EH (cell line): ENCODE results near the gene NELFA.
"Not testable (repeated sequence)": the region's sequence is repeated elsewhere in the genome, so short reads cannot be mapped to it uniquely, and the experiment has no call there.

ENCODE experiments used
- DNase-seq: peaks from one replicate; pipeline ENCODE4 v3.0.0-alpha.2; 2015; ENCODE audit warnings: low read depth

Gene NELFA

DNA sequence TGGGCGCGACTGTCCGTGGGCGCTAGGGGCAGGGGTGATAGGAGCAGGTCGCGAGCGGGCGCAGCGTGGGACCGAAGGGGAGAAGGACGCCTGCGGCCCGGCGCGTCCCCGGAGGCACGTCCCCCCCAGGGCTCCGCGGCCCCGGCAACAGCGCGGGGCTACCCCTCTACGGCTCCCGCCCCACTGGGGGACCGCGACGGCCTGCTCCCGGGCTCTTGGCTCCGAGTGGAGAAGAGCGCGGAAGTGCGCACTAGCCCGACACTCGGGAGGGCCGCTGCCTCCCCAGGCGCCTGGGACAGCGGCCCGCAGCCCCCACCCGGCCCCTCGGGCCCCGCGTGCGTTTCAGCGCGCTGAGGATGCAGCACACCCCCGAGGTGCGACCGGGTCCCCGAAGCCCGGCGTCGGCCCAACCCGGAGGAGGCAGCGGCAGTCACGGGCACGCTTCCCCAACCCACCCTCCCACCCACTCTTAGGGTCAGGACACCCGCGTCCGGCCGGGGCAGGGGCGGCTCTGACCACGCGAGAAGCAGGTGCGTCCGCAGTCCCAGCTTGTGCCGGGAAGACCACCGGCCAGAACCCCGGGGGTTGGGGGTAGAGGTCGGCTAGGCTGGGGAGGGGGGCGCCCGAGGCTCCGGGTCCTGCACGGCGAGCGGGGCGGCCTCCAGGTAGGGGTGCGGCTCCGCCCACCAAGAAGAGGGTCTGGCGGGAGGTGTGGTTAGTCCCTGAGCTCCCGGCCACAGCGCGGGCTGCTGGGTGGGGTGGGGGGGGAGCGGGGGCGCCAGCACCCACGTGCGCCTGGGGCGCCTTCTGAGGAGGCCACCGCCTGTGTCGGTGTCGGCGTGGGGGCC, 31.8 kb upstream of the NELFA start:
- DNase-seq, result no peak

- no peak for DNase-seq
Measured at GRCh38 chr4:2036866-2037265, 28.1 kb upstream of the NELFA start.

- DNase-seq, result no peak
Measured at GRCh38 chr4:2036327-2036726, 27.6 kb upstream of the NELFA start.

DNA sequence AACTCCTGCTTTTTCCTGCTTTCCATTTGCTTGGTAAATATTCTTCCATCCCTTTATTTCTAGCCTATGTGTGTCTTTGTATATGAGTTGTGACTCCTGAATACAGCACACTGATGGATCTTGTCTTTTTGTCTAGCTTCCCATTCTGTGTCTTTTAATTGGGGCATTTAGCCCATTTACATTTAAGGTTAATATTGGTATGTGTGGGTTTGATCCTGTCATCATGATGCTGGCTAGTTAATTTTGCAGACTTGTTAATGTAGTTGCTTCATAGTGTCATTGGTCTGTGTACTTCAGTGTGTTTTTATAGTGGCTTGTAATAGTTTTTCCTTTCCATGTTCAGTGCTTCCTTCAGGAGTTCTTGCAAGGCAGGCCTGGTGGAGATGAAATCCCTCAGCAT, 22.4 kb upstream of the NELFA start:
- not testable (repeated sequence) for DNase-seq

DNA sequence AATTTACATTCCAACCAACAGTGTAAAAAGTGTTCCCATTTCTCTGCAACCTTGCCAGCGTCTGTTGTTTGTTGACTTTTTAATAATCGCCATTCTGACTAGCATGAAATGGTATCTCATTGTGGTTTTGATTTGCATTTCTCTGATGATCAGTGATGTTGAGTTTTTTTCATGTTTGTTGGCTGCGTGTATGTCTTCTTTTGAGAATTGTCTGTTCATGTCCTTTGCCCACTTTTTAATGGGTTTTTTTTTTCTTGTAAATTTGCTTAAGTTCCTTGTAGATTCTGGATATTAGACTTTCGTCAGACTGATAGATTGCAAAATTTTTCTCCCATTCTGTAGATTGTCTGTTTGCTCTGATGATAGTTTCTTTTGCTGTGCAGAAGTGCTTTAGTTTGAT, 18.3 kb upstream of the NELFA start:
- peak; percentile 38 for DNase-seq

DNA sequence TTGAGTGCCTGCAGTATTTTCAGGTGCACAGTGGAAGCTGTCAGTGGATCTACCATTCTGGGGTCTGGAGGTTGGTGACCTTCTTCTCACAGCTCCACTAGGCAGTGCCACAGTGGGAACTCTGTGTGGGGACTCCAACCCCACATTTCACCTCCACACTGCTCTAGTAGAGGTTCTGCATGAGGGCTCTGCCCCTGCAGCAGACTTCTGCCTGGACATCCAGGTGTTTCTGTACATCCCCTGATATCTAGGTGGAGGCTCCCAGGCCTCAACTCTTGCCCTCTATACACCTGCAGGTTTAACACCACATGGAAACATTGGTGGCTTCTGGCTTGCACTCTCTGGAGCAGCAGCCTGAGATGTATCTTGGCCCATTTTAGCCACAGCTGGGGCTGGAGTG, 17.0 kb upstream of the NELFA start:
- no peak for DNase-seq

DNA sequence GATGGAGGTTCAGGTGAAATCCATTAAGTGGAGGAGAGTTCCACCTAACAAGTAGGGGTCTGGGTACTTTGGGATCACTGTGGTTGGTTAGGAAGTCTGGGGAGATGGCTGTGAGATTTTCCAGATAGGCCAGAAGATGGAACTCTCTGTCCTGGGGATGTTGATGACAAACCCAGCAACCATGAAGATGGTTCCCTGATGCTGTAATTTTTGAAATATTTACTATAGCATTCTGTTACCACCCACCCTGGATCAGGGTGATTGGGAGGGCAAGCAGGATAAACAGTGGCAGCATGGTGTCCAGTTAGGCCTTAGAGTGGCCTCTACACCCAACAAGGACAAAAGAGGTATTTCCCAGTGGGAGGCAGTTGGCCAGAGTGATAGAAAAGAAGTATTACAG, 15.9 kb upstream of the NELFA start:
- DNase-seq, result peak; percentile 51

DNA sequence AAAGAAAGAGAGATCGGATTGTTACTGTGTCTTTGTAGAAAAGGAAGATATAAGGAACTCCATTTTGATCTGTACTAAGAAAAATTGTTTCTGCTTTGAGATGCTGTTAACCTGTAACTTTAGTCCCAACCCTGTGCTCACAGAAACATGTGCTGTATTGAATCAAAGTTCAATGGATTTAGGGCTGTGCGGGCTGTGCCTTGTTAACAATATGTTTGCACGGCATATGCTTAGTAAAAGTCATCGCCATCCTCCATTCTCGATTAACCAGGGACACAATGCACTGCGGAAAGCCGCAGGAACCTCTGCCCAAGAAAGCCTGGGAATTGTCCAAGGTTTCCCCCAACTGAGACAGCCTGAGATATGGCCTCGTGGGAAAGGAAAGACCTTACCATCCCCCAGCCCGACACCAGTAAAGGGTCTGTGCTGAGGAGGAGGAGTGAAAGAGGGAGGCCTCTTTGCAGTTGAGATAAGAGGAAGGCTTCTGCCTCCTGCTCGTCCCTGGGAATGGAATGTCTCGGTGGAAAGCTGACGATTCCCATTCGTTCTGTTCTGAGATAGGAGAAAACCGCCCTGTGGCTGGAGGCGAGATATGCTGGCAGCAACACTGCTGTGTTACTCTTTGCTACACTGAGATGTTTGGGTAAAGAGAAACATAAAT, 12.7 kb upstream of the NELFA start:
- DNase-seq, result peak; percentile 29

- no peak for DNase-seq
Measured at GRCh38 chr4:2015008-2015407, 6.2 kb upstream of the NELFA start.

DNA sequence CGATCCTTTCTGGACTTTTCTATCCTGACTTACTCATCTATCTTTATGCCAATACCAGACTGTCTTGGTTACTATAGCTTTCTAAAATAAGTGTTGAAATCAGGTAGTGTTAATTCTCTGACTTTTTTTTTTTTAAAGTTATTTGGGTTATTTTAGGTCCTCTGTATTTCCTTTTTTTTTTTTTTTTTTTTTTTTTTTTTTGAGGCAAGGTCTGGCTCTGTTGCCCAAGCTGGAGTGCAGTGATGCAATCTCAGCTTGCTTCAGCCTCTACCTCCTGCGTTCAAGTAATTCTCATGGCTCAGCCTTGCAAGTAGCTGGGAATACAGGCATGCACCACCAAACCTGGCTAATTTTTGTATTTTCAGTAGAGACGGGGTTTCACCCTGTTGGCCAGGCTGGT, 2.8 kb upstream of the NELFA start:
- DNase-seq, result no peak

- peak; percentile 57 for DNase-seq
Measured at GRCh38 chr4:2009651-2010233, 968 bp upstream of the NELFA start.

GRCh38 chr4:2008671-2008920, 178 bp downstream of the NELFA start:
- no peak for DNase-seq

DNA sequence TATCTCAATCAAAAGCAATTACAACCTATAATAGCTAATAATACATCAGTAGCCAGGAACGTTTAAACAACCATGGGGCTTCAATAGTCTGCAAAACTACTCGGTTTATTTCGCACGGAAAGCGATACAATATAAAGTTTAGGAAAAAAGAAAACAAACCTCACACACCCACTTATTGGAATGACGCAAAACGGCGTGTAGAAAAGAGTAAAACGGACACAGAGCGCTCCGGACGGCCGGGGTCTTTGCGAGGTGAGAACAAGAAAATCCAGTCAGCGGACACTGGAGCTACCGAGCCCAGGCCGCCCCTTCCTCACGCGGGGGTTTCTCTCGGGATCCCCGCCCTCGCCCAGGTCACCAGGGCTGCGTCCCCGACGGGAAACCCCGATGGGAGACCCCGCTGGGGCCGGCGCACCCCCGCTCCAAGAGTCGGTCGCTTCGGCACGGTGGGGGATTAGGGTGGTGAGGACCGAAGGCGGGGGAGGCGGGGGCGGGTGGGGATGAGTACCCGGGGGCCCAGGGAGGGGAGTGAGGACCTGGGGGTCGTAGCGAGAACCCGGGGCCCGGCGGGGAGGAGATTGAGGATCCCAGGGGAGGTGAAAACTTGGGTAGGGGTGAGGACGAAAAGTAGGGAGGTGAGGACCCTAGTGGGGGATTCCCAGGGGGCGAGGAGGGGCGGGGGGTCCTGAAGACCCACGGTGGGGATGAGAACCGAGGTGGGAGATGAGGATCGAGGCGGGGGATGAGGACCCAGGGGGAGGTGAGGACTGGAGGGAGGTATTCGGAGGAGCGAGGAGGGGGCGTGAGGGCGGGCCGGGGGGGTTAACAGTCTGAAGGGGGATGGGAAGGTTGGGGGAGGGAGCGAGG, 737 bp downstream of the NELFA start:
- DNase-seq, result peak; percentile 7

DNA sequence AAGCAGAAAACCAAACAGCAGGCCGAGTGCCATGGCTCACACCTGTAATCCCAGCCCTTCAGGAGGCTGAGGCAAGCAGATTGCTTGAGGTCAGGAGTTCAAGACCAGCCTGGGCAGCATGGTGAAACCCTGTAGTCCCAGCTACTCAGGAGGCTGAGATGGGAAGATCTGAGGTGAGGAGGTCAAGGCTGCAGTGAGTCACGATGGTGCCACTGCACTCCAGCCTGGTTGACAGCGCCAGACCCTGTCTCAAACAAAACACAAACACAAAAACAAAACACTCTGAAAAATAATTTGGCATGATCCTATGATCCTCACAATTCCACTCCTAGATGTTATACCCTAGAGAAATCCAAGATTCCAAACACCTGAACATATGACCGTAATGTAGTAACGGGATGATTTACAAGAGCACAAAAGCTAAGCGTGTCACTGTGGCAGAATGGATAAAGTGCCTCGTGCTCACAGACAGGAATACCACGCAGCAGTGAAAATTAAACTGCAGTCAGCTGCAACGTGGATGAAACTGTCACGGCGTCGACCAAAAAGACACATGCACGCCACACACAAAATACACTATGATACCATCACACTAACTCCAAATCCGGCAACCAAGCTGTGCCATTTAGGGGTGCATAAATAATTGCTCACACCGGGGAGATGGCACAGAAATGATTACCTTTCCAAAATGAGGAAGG, 1.7 kb downstream of the NELFA start:
- DNase-seq, result no peak

- no peak for DNase-seq
Measured at GRCh38 chr4:2006367-2006766, 2.4 kb downstream of the NELFA start.

DNA sequence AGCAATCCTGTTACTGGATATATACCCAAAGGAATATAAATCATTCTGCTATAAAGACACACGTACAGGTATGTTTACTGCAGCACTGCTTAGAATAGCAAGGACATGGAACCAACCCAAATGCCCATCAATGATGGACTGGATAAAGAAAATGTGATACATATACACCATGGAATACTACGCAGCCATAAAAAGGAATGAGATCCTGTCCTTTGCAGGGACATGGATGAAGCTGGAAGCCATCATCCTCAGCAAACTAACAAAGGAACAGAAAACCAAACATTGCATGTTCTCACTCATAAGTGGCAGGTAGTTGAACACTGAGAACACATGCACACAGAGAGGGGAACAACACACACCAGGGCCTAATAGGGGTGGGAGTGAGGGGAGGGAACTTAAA, 5.4 kb downstream of the NELFA start:
- not testable (repeated sequence) for DNase-seq

- not testable (repeated sequence) for DNase-seq
Measured at GRCh38 chr4:1999308-1999707, 9.5 kb downstream of the NELFA start.

- no peak for DNase-seq
Measured at GRCh38 chr4:1998296-1998695, 10.5 kb downstream of the NELFA start.

DNA sequence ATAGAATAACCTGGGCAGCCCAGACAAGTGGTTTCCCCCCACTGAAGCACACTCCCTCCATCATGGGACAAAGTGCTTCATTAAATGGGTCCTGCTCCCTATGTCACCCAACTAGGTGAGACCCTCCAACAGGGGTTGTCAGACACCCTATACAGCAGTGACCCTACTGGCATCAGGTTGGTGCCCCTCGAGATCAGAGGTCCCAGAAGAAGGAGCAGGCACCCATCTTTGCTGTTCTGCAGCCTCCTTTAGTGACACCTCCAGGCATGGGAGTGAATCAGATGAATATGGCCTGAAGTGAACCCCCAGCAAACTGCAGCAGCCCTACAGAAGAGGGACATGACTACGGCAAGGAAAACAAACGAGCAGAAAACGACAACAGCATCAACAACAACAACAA, 11.1 kb downstream of the NELFA start:
- DNase-seq, result no peak

GRCh38 chr4:1996866-1997611, 11.7 kb downstream of the NELFA start:
- DNase-seq, result no peak

DNA sequence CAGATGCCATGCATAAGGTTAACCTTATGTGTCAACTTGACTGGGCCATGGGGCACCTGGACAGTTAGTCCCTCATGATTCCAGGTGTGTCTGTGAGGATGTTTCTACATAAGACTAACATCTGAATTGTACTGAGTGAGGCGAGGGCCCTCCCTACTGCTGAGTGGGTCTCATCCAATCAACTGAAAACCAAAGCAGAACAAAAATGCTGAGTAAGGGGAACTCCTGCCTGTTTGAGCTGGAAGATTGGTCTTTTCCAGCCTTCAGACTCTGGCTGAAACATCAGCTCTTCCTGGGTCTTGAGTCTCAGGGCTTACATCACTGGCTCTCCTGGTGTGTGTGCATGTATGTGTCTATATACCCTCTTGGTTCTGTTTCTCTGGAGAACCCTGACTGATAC, 13.8 kb downstream of the NELFA start:
- DNase-seq, result no peak
